Adipocyte (in vitro differentiated cells): ENCODE measurements around the gene SHISAL2B.

Source experiments
- DNase-seq: peaks from one replicate; pipeline ENCODE4 v3.0.0-alpha.2; 2015; ENCODE audit warnings: low read depth
- H3K27me3 ChIP-seq: replicated peaks from 2 replicates; pipeline ENCODE4 v1.7.0; 2013; ENCODE audit warnings: mild to moderate bottlenecking, low read length, moderate library complexity; ENCODE audit not compliant: control insufficient read depth, insufficient read depth
- H3K36me3 ChIP-seq: 2 replicates; pipeline ENCODE4 v1.7.0; 2013; ENCODE audit warnings: low read length, mild to moderate bottlenecking, moderate library complexity; ENCODE audit not compliant: control insufficient read depth, insufficient read depth, severe bottlenecking
- H3K4me1 ChIP-seq: 2 replicates; pipeline ENCODE4 v1.7.0; 2013; ENCODE audit warnings: mild to moderate bottlenecking, low read length, moderate library complexity; ENCODE audit not compliant: control insufficient read depth, insufficient read depth
- H3K4me3 ChIP-seq: 2 replicates; pipeline ENCODE4 v1.7.0; 2013; ENCODE audit warnings: mild to moderate bottlenecking, low read length, moderate library complexity
- H3K9ac ChIP-seq: 2 replicates; pipeline ENCODE4 v1.7.0; 2013; ENCODE audit warnings: mild to moderate bottlenecking, low read length, moderate library complexity
- H3K9me3 ChIP-seq: 2 replicates; pipeline ENCODE4 v1.7.0; 2013; ENCODE audit warnings: mild to moderate bottlenecking, low read length, moderate library complexity; ENCODE audit not compliant: control insufficient read depth

Gene SHISAL2B

DNA sequence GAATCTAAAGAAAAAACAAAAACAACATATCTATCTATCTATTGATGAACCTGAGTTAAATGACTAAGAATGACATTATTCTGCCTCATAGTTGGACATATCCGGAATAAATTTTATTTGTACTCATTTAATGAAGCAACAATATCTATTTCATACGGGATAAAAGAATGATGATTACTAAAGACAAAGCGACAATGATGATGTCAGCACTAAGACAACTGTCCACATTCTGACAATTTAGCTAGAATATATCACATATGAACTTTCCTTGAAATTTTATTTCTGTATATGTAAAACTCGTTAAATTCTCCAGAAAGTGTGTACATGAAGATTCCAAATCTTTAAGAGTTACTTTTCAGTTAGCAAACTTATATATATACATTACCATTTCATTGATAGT is 23.2 kb upstream of the SHISAL2B start:
- Histone ChIP-seq H3K36me3 (no peaks in the 10 kb centered on the region), H3K4me3 (no peak overlapping the region)

GRCh38 chr5:64670277-64670676 is 20.0 kb upstream of the SHISAL2B start:
- Histone ChIP-seq H3K4me3 (no peak overlapping the region), H3K27me3 (peaks cover 4% of the 10 kb centered on the region), H3K9ac (no peak overlapping the region), H3K9me3 (peaks cover 3% of the 10 kb centered on the region), H3K4me1 (no peaks in the 10 kb centered on the region), H3K36me3 (no peaks in the 10 kb centered on the region)
- no peak for DNase-seq

More for the DNA sequence above, 23.2 kb upstream of the SHISAL2B start:
- DNase-seq: no peak
- Histone ChIP-seq H3K4me1 (no peaks in the 10 kb centered on the region), H3K9ac (no peak overlapping the region), H3K27me3 (no peaks in the 10 kb centered on the region), H3K9me3 (peaks cover 3% of the 10 kb centered on the region)

- Histone ChIP-seq H3K9ac (no peak overlapping the region), H3K27me3 (peaks cover 4% of the 10 kb centered on the region), H3K9me3 (peaks cover 3% of the 10 kb centered on the region), H3K36me3 (no peaks in the 10 kb centered on the region), H3K4me3 (no peak overlapping the region), H3K4me1 (no peaks in the 10 kb centered on the region)
- no peak for DNase-seq
Measured at GRCh38 chr5:64671678-64672077, 18.6 kb upstream of the SHISAL2B start.

GRCh38 chr5:64678374-64678773 is 11.9 kb upstream of the SHISAL2B start:
- no peak for DNase-seq
- Histone ChIP-seq H3K36me3 (no peaks in the 10 kb centered on the region), H3K4me3 (no peak overlapping the region), H3K9me3 (no peaks in the 10 kb centered on the region), H3K27me3 (peaks cover 12% of the 10 kb centered on the region), H3K9ac (no peak overlapping the region), H3K4me1 (no peaks in the 10 kb centered on the region)

- Histone ChIP-seq H3K4me3 (no peak overlapping the region), H3K9ac (no peak overlapping the region), H3K36me3 (no peaks in the 10 kb centered on the region), H3K4me1 (no peaks in the 10 kb centered on the region), H3K27me3 (peaks cover 18% of the 10 kb centered on the region), H3K9me3 (no peaks in the 10 kb centered on the region)
- no peak for DNase-seq
Measured at GRCh38 chr5:64680289-64680688, 10.0 kb upstream of the SHISAL2B start.

DNA sequence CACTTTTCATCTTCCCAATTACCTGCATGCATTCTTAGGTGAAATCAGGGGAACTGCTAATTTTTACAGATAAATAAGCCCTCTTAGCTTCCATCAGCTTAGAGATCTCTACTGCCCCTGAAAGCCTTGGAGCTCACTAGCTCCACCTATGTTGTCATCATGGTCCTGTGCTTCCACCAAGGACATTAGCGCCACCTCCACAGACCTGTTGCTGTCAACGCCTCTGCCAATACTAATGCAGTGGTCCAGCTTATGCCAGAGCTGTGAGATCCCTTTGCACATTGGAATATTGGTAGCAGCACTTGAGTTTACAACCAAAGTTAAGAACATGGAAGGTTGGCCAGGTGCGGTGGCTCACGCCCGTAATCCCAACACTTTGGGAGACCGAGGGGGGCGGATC is 7.7 kb upstream of the SHISAL2B start:
- Histone ChIP-seq H3K4me3 (no peak overlapping the region), H3K9me3 (no peaks in the 10 kb centered on the region), H3K36me3 (no peaks in the 10 kb centered on the region), H3K9ac (no peak overlapping the region), H3K4me1 (no peaks in the 10 kb centered on the region), H3K27me3 (peaks cover 21% of the 10 kb centered on the region)
- no peak for DNase-seq

DNA sequence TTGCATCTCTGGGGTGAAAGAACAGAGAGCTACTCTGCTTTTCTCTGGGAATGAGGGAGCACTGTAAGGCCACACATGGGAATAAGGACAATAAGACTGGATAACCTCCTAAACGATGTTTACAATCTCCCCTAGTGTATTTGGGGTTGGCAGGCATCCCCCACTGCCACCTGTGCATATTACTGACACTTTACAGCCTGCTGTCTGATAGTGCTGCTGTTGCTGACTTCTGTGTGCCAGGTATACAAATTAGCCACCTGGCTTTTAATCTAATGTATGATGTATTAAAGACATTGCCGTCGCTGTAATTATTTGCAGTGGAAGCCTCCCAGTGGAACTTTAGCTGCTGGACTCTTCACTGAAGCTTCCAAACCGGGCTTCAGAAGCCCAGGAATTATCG is 4.4 kb upstream of the SHISAL2B start:
- Histone ChIP-seq H3K36me3 (no peaks in the 10 kb centered on the region), H3K4me1 (peaks cover 6% of the 10 kb centered on the region), H3K9me3 (no peaks in the 10 kb centered on the region), H3K4me3 (no peak overlapping the region), H3K9ac (no peak overlapping the region), H3K27me3 (peaks cover 36% of the 10 kb centered on the region)
- no peak for DNase-seq

DNA sequence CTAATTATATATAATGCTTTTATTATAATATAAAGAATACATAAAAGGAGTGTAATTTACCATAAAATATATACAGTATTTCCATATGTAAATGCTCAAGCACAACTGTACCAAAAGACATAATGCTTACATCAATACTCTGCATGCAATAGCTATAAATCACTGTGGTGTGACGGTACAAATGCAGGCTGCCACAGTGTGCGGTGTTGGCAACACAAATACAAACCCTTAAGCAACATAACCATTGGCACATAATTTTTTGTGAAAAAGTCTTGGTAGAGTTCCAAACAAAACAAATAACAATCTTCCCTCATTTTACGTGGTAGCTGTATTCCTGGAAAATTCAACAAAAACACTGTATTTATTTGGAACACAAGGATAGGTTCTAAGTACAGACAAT is 1.9 kb upstream of the SHISAL2B start:
- H3K36me3 ChIP-seq: no peaks in the 10 kb centered on the region
- H3K27me3 ChIP-seq: peaks cover 52% of the 10 kb centered on the region
- peaks cover 6% of the 10 kb centered on the region for H3K4me1 ChIP-seq
- H3K9ac ChIP-seq: no peak overlapping the region
- no peak for DNase-seq
- no peaks in the 10 kb centered on the region for H3K9me3 ChIP-seq
- no peak overlapping the region for H3K4me3 ChIP-seq

- no peak for DNase-seq
- Histone ChIP-seq H3K9me3 (no peaks in the 10 kb centered on the region), H3K27me3 (peaks cover 46% of the 10 kb centered on the region), H3K9ac (no peak overlapping the region), H3K4me3 (no peak overlapping the region), H3K4me1 (peaks cover 6% of the 10 kb centered on the region), H3K36me3 (no peaks in the 10 kb centered on the region)
Measured at GRCh38 chr5:64688965-64689364, 1.3 kb upstream of the SHISAL2B start.

- no peak for DNase-seq
- H3K4me3 ChIP-seq: peak overlapping the region; percentile 74
- peaks cover 43% of the 10 kb centered on the region for H3K27me3 ChIP-seq
- H3K9me3 ChIP-seq: no peaks in the 10 kb centered on the region
- H3K36me3 ChIP-seq: no peaks in the 10 kb centered on the region
- peaks cover 6% of the 10 kb centered on the region for H3K4me1 ChIP-seq
- H3K9ac ChIP-seq: no peak overlapping the region
Measured at GRCh38 chr5:64690104-64690416, 243 bp upstream of the SHISAL2B start.

DNA sequence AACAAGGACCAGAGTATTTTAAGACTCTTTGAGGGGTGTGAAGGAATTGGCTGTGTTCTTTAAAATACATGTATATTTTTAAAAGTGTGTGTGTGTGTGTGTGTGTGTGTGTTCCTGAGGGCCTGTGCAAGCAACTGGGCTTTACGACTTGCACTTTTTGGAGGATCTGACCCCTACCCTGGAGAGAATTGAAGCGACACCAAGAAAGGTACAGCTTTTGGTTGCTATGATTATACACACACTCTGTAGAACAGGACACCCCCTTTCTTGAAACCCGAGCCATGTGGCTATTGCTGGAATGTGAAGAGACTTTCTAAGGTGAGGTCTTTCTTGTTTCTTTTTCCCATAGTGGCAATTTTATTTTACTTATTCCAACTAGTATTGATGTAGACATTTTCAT is 988 bp downstream of the SHISAL2B start:
- no peak overlapping the region for H3K9ac ChIP-seq
- no peaks in the 10 kb centered on the region for H3K36me3 ChIP-seq
- peak overlapping the region; percentile 74 for H3K4me3 ChIP-seq
- H3K27me3 ChIP-seq: peaks cover 39% of the 10 kb centered on the region
- H3K4me1 ChIP-seq: peaks cover 6% of the 10 kb centered on the region
- H3K9me3 ChIP-seq: peaks cover under 1% of the 10 kb centered on the region
- DNase-seq: no peak

DNA sequence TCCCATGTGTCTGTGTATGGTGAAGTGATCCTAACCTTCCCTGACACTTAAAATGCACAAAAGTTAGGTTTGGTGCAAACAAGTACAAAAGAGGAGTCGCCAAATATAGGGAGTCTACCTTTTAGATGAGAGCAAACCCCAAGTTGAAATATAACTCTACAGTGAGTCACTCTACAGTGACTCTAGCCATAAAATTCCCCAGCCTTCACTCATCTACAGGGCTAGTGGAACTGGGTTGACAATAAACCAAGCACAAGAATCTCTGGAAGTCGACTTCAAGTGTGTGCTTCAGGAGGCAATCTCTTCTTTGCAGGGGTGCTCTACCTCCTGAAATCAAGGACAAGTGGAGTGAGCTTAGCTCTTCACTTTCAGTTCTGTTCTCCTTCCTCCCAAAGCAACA is 3.3 kb downstream of the SHISAL2B start:
- no peak for DNase-seq
- H3K9me3 ChIP-seq: peaks cover 7% of the 10 kb centered on the region

More for the DNA sequence above, 3.3 kb downstream of the SHISAL2B start:
- H3K4me1 ChIP-seq: peaks cover 6% of the 10 kb centered on the region
- H3K4me3 ChIP-seq: no peak overlapping the region
- no peak overlapping the region for H3K9ac ChIP-seq
- H3K27me3 ChIP-seq: peaks cover 32% of the 10 kb centered on the region
- H3K36me3 ChIP-seq: no peaks in the 10 kb centered on the region
